H1 (cell line): ENCODE measurements around the gene RPS3. TPM values are rescaled to one million over a fixed set of nuclear protein-coding genes. Genes with fewer than 3 reads are reported as not detected.

ENCODE experiments used
- CTCF ChIA-PET: fragments of 300-600 bp; sonication (Branson Sonifier 250); formaldehyde crosslinking; loops from one replicate; lab custom pipeline; 2021; ENCODE audit not compliant: partially characterized antibody; lab: Charles Lee
- POLR2A ChIA-PET: fragments of 300-600 bp; sonication (Branson Sonifier 250); formaldehyde crosslinking; loops from one replicate; lab custom pipeline; 2021; ENCODE audit warnings: inconsistent platforms; ENCODE audit not compliant: partially characterized antibody; lab: Charles Lee
- DNase-seq, 2 experiments: peaks; one replicate each; pipeline versions ENCODE4 v3.0.0 to v3.0.0-alpha.2; 2010 to 2022; ENCODE audit warnings: low spot score in 2 of 2, low read depth in 1 of 2, mixed read lengths in 1 of 2
- FAIRE-seq: peaks from 2 replicates; lab custom pipeline; 2011; peaks lifted over from hg19 to GRCh38; lab: Jason Lieb, UNC
- H2AFZ ChIP-seq: 2 replicates; pipeline ENCODE4 v1.8.1; 2012; ENCODE audit warnings: low read length, inconsistent platforms
- H2AK5ac ChIP-seq: 2 replicates; pipeline ENCODE4 v1.6.1; 2013; ENCODE audit warnings: low read depth, low read length
- H2BK120ac ChIP-seq: replicated peaks from 2 replicates; pipeline ENCODE3; 2013; ENCODE audit warnings: low read depth, low read length, inconsistent platforms
- H2BK12ac ChIP-seq: 2 replicates; pipeline ENCODE4 v1.6.1; 2013; ENCODE audit warnings: low read depth, low read length
- H2BK15ac ChIP-seq: 2 replicates; pipeline ENCODE4 v1.6.1; 2013; ENCODE audit warnings: low read length
- H2BK20ac ChIP-seq: 2 replicates; pipeline ENCODE4 v1.6.1; 2013; ENCODE audit warnings: low read length
- H2BK5ac ChIP-seq: 2 replicates; pipeline ENCODE4 v1.6.1; 2013; ENCODE audit warnings: low read depth, low read length
- H3K14ac ChIP-seq: 2 replicates; pipeline ENCODE4 v1.6.1; 2013; ENCODE audit warnings: inconsistent platforms; ENCODE audit not compliant: insufficient read length
- H3K18ac ChIP-seq: 2 replicates; pipeline ENCODE4 v1.6.1; 2013; ENCODE audit warnings: low read length; ENCODE audit errors: extremely low read depth
- H3K23ac ChIP-seq: 2 replicates; pipeline ENCODE4 v1.6.1; 2013; ENCODE audit warnings: inconsistent platforms; ENCODE audit not compliant: insufficient read length
- H3K23me2 ChIP-seq: 2 replicates; pipeline ENCODE4 v1.6.1; 2013; ENCODE audit warnings: low read depth, low read length
- H3K27ac ChIP-seq: 2 replicates; pipeline ENCODE4 v1.6.1; 2011; ENCODE audit warnings: low read depth, low read length, inconsistent platforms
- H3K27me3 ChIP-seq, 4 experiments: replicated peaks in 1 of 4; 1 replicate in 1 of 4; 2 replicates in 3 of 4; pipeline versions ENCODE4 v1.6.1 to v1.8.1; 2011 to 2013; ENCODE audit warnings: low read length in 3 of 4, mild to moderate bottlenecking in 3 of 4, inconsistent platforms in 2 of 4, mixed read lengths in 2 of 4, moderate library complexity in 1 of 4; ENCODE audit not compliant: control insufficient read depth in 3 of 4, insufficient read depth in 3 of 4; ENCODE audit errors: extremely low read depth in 1 of 4
- H3K36me3 ChIP-seq, 4 experiments: 2 replicates each; pipeline versions ENCODE4 v1.6.1 to v1.8.1; 2011 to 2013; ENCODE audit warnings: mild to moderate bottlenecking in 4 of 4, low read length in 3 of 4, moderate library complexity in 2 of 4, control low read depth in 1 of 4, inconsistent platforms in 1 of 4; ENCODE audit not compliant: insufficient read depth in 4 of 4, control insufficient read depth in 2 of 4
- H3K4ac ChIP-seq: replicated peaks from 2 replicates; pipeline ENCODE3; 2013; ENCODE audit warnings: low read length, low read depth, mixed read lengths, inconsistent platforms; ENCODE audit not compliant: insufficient read length
- H3K4me1 ChIP-seq, 4 experiments: replicated peaks in 1 of 4; 1 replicate in 1 of 4; 2 replicates in 3 of 4; pipeline versions ENCODE4 v1.6.1 to v1.8.1; 2011 to 2013; ENCODE audit warnings: low read length in 3 of 4, inconsistent platforms in 2 of 4, mixed read lengths in 1 of 4; ENCODE audit not compliant: insufficient read depth in 4 of 4, control insufficient read depth in 3 of 4
- H3K4me2 ChIP-seq, 2 experiments: 2 replicates each; pipeline versions ENCODE4 v1.6.1 to v1.8.1; 2011 to 2013; ENCODE audit warnings: low read depth in 2 of 2, low read length in 2 of 2, control low read depth in 1 of 2, inconsistent platforms in 1 of 2, mild to moderate bottlenecking in 1 of 2; ENCODE audit not compliant: insufficient read depth in 1 of 2
- H3K4me3 ChIP-seq, 4 experiments: fragments of 200-600, 300-600 bp in 1 of 4; sonication (generic), shearing (Covaris generic), sonication (Bioruptor Twin) in 1 of 4; 2 replicates each; pipeline versions ENCODE4 v1.5.1 to v1.8.1; 2011 to 2016; ENCODE audit warnings: low read length in 4 of 4, low read depth in 3 of 4, control low read depth in 2 of 4, inconsistent platforms in 2 of 4, mild to moderate bottlenecking in 2 of 4, mixed read lengths in 1 of 4, moderate library complexity in 1 of 4; ENCODE audit not compliant: insufficient read depth in 2 of 4; ENCODE audit errors: extremely low read depth in 1 of 4
- H3K56ac ChIP-seq: replicated peaks from 2 replicates; pipeline ENCODE3; 2013; ENCODE audit warnings: low read depth, mild to moderate bottlenecking, mixed read lengths, low read length, inconsistent platforms; ENCODE audit not compliant: insufficient read length
- H3K79me1 ChIP-seq: 2 replicates; pipeline ENCODE4 v1.6.1; 2013; ENCODE audit warnings: low read depth, low read length, control low read depth
- H3K79me2 ChIP-seq, 2 experiments: 2 replicates each; pipeline versions ENCODE4 v1.6.1 to v1.8.1; 2012 to 2013; ENCODE audit warnings: low read length in 2 of 2, mild to moderate bottlenecking in 2 of 2, inconsistent platforms in 1 of 2; ENCODE audit not compliant: insufficient read depth in 2 of 2, control insufficient read depth in 1 of 2
- H3K9ac ChIP-seq, 4 experiments: replicated peaks in 1 of 4; 1 replicate in 1 of 4; 2 replicates in 3 of 4; pipeline versions ENCODE4 v1.6.1 to v1.8.1; 2011 to 2013; ENCODE audit warnings: low read depth in 3 of 4, low read length in 3 of 4, control low read depth in 2 of 4, mild to moderate bottlenecking in 2 of 4, moderate library complexity in 2 of 4, inconsistent platforms in 1 of 4; ENCODE audit errors: extremely low read depth in 1 of 4
- H3K9me3 ChIP-seq, 2 experiments: 2 replicates each; pipeline versions ENCODE4 v1.6.1 to v1.8.1; 2012 to 2013; ENCODE audit warnings: mild to moderate bottlenecking in 2 of 2, moderate library complexity in 2 of 2, control low read depth in 1 of 2, inconsistent platforms in 1 of 2, low read depth in 1 of 2, low read length in 1 of 2, mixed read lengths in 1 of 2; ENCODE audit not compliant: insufficient read depth in 2 of 2
- H4K20me1 ChIP-seq, 2 experiments: replicated peaks in 1 of 2; 2 replicates each; pipeline versions ENCODE3 to v1.8.1; 2011 to 2013; ENCODE audit warnings: inconsistent platforms in 2 of 2, low read length in 2 of 2, mild to moderate bottlenecking in 1 of 2; ENCODE audit not compliant: insufficient read depth in 2 of 2, control insufficient read depth in 1 of 2
- H4K5ac ChIP-seq: 2 replicates; pipeline ENCODE4 v1.6.1; 2013; ENCODE audit warnings: low read length, low read depth, mixed read lengths, inconsistent platforms; ENCODE audit not compliant: insufficient read length
- H4K8ac ChIP-seq: 2 replicates; pipeline ENCODE4 v1.8.0; 2013; ENCODE audit warnings: mild to moderate bottlenecking, moderate library complexity, low read length, inconsistent platforms; ENCODE audit not compliant: insufficient read depth; ENCODE audit errors: extremely low read depth
- H4K91ac ChIP-seq: replicated peaks from 2 replicates; pipeline ENCODE3; 2013; ENCODE audit warnings: low read length, mixed read lengths, inconsistent platforms; ENCODE audit not compliant: insufficient read length
- BRCA1 ChIP-seq: IDR thresholded peaks from 2 replicates; pipeline ENCODE4 v1.6.1; 2012; ENCODE audit warnings: low read depth, low read length, improper control_type of control experiment
- CHD1 ChIP-seq: IDR thresholded peaks from 2 replicates; pipeline ENCODE4 v1.6.1; 2012; ENCODE audit warnings: low read depth, low read length, improper control_type of control experiment
- EGR1 ChIP-seq: IDR thresholded peaks from 2 replicates; pipeline ENCODE4 v1.6.1; 2011; ENCODE audit warnings: low read depth, low read length, borderline replicate concordance
- NANOG ChIP-seq: IDR thresholded peaks from 2 replicates; pipeline ENCODE4 v1.6.1; 2011; ENCODE audit warnings: low read length, low read depth, mild to moderate bottlenecking, inconsistent platforms; ENCODE audit not compliant: insufficient read depth, poor library complexity, severe bottlenecking
- POLR2A ChIP-seq, 2 experiments: IDR thresholded peaks; 1 replicate in 1 of 2; 2 replicates in 1 of 2; pipeline ENCODE4 v1.6.1; 2011; ENCODE audit warnings: low read depth in 2 of 2, low read length in 2 of 2, mild to moderate bottlenecking in 2 of 2; ENCODE audit errors: control extremely low read depth in 1 of 2
- POLR2AphosphoS5 ChIP-seq: IDR thresholded peaks from 2 replicates; pipeline ENCODE4 v1.6.1; 2011; ENCODE audit warnings: low read depth, low read length
- SIN3A ChIP-seq, 2 experiments: IDR thresholded peaks in 1 of 2; conservative IDR thresholded peaks in 1 of 2; 2 replicates each; pipeline ENCODE4 v1.6.1; 2011 to 2012; ENCODE audit warnings: low read length in 2 of 2, improper control_type of control experiment in 1 of 2, low read depth in 1 of 2, mild to moderate bottlenecking in 1 of 2
- SIX5 ChIP-seq: IDR thresholded peaks from 2 replicates; pipeline ENCODE4 v1.6.1; 2011; ENCODE audit warnings: mild to moderate bottlenecking, low read depth, low read length
- SP1 ChIP-seq: IDR thresholded peaks from 2 replicates; pipeline ENCODE4 v1.6.1; 2011; ENCODE audit warnings: low read depth, low read length
- TAF1 ChIP-seq: IDR thresholded peaks from 2 replicates; pipeline ENCODE4 v1.6.1; 2011; ENCODE audit warnings: mild to moderate bottlenecking, low read depth, low read length
- TEAD4 ChIP-seq: IDR thresholded peaks from 2 replicates; pipeline ENCODE4 v1.6.1; 2012; ENCODE audit warnings: low read depth, low read length, inconsistent platforms, mixed read lengths
- YY1 ChIP-seq: IDR thresholded peaks from 2 replicates; pipeline ENCODE4 v1.6.1; 2011; ENCODE audit warnings: low read depth, mild to moderate bottlenecking, low read length
- WGBS, 2 experiments: shearing (Covaris generic) in 1 of 2; methylation state at CpG; one replicate each; pipeline versions ENCODE4 v1.1.6 to v1.1.7; 2013 to 2015; ENCODE audit warnings: low lambda C conversion rate in 2 of 2, mixed read lengths in 2 of 2, inconsistent platforms in 1 of 2, low coverage in 1 of 2, missing lambda C conversion rate in 1 of 2; ENCODE audit not compliant: insufficient replicate concordance in 2 of 2, insufficient coverage in 1 of 2, insufficient read length in 1 of 2; ENCODE audit errors: extremely low coverage in 1 of 2, missing lambda C conversion rate in 1 of 2; 5-methylcytosine and 5-hydroxymethylcytosine counted together
- polyA plus RNA-seq, 7 experiments: library from polyadenylated mRNA; depleted of rRNA in 3 of 7; stranded (reverse) in 5 of 7; unstranded in 2 of 7; fragments of >200 nt in 5 of 7; fragments of 200-250 nt in 2 of 7; gene quantifications; 1 replicate in 5 of 7; 2 replicates in 1 of 7; 4 replicates in 1 of 7; pipeline versions ENCODE4 v1.2.1 to v1.2.3, GENCODE V29; 2011 to 2013; ENCODE audit warnings: missing spikeins in 2 of 7, mixed read lengths in 2 of 7
- total RNA-seq: library from RNA; stranded (reverse); fragmentation: NEBNext Ultra II Directional; extraction: Animal tissue kit (Norgen Biotek cat#: 25700); gene quantifications from 2 replicates; pipeline ENCODE4 v1.2.1, GENCODE V29; 2021

RPS3 gene
- total and polyA plus RNA-seq, 2 of the 8 experiments (the other 6 are each of a cell fraction or from before 2014, with no cell fraction given): 3,813 to 4,194 TPM

- H3K4ac ChIP-seq: peak overlapping the region; percentile 6
- no peak overlapping the region for H4K5ac ChIP-seq
- H3K79me1 ChIP-seq: peaks cover 8% of the 10 kb centered on the region; the same call in 1 of the 2 replicates
- H3K4me1 ChIP-seq: peaks cover 0 to 9% (median 4%) of the 10 kb centered on the region in 4 experiments; a peak in 6 of 7 replicates
- H3K4me2 ChIP-seq: peak overlapping the region; percentile 82 to 93
- no peak overlapping the region for H3K56ac ChIP-seq
- H2BK120ac ChIP-seq: no peak overlapping the region
- H3K4me3 ChIP-seq: peak overlapping the region; percentile 86 to 100 (median 99)
- TF ChIP-seq POLR2AphosphoS5: peak; percentile 67
- TF ChIP-seq POLR2A (IDR thresholded peaks at IDR 0.05; ENCODE audit: control extremely low read depth in 1 of 2, low read depth in 2 of 2, low read length in 2 of 2): peak in 1 of 2 experiments; percentile 47; a peak in 2 of 3 replicates
- TF ChIP-seq SIX5: peak; percentile 20; the same call in 1 of the 2 replicates
- TF ChIP-seq NANOG: no peak
- TF ChIP-seq SP1: peak; percentile 59; the same call in 1 of the 2 replicates
- 0 out of 4 replicates have a peak, but pooled peaks of 1 of the 2 experiments have one; percentile 33 for TF ChIP-seq SIN3A (conservative IDR thresholded peaks at IDR 0.05 in 1 of 2, IDR thresholded peaks at IDR 0.05 in 1 of 2; ENCODE audit: low read depth in 1 of 2, low read length in 2 of 2)
- no peak for TF ChIP-seq EGR1
- no peak; the same call in 1 of the 2 replicates for TF ChIP-seq CHD1
- TF ChIP-seq TAF1: 0 out of 2 replicates have a peak, but pooled peaks have one; percentile 30
- no peak for TF ChIP-seq BRCA1
- no peak for TF ChIP-seq TEAD4
- TF ChIP-seq YY1: peak; percentile 25; the same call in 1 of the 2 replicates
- no peak overlapping the region for H4K8ac ChIP-seq
- peaks cover 37 to 52% (median 46%) of the 10 kb centered on the region in 4 experiments for H3K36me3 ChIP-seq
- H4K91ac ChIP-seq: no peak overlapping the region
- H3K14ac ChIP-seq: no peak overlapping the region
- 3% methylated on average over 11 of the region's 11 CpGs; no CpG with 5 or more reads in 1 of the 2 experiments for WGBS, 2 experiments
- H3K18ac ChIP-seq: no peak overlapping the region; the same call in 1 of the 2 replicates
- H2BK20ac ChIP-seq: no peak overlapping the region
- no peaks in the 10 kb centered on the region for H3K27me3 ChIP-seq
- H3K27ac ChIP-seq: peak overlapping the region; percentile 97
- H4K20me1 ChIP-seq: peaks cover 32 to 40% of the 10 kb centered on the region in 2 experiments
- H2AFZ ChIP-seq: no peak overlapping the region
- peaks cover 29 to 59% of the 10 kb centered on the region in 2 experiments for H3K79me2 ChIP-seq
- peak overlapping the region; percentile 90 for H2BK5ac ChIP-seq
- H3K9me3 ChIP-seq: no peaks in the 10 kb centered on the region
- H2AK5ac ChIP-seq: no peak overlapping the region
- POLR2A ChIA-PET: interaction anchor here (0.5 to 16.7 kb wide), 55 partner anchors 8 to 1660 kb away, joined by 3 to 570 read pairs (median 5); partner anchors contain the start of genes GDPD5, KLHL35 and SERPINH1
- H2BK15ac ChIP-seq: no peak overlapping the region
- no peak overlapping the region; the same call in 1 of the 2 replicates for H2BK12ac ChIP-seq
- CTCF ChIA-PET: interaction anchor here (0.6 to 4.5 kb wide), 15 partner anchors 9 to 177 kb away, joined by 3 to 20 read pairs (median 4); no protein-coding TSS in a partner anchor
- DNase-seq: no peak
- H3K23me2 ChIP-seq: peaks cover 7% of the 10 kb centered on the region
- no peak overlapping the region for H3K23ac ChIP-seq
- FAIRE-seq: no peak
- peak overlapping the region; percentile 82 to 100 (median 98) for H3K9ac ChIP-seq
Observed at GRCh38 chr11:75400146-75400865, 988 bp downstream of the RPS3 start.
